IMR-90 (cell line): ENCODE data around the gene MSRB1. TPM values are rescaled to one million over a fixed set of nuclear protein-coding genes. Genes with fewer than 3 reads are reported as not detected.

Experiments used
- ATAC-seq: fragments of 200-7000 bp; cut with Tn5 transposase; 2 replicates; pipeline ENCODE4 v1.9.1; 2020; ENCODE audit warnings: low read depth, mild to moderate bottlenecking, moderate library complexity
- BruUV-seq: library from RNA; stranded (reverse); fragments of 400-500 nt; replicated peaks from 2 replicates; lab custom pipeline; 2021; lab: Mats Ljungman, UMichigan
- CTCF ChIA-PET: fragments of 300-600 bp; formaldehyde crosslinking; extraction: SDS; loops from one replicate; lab custom pipeline; 2021; ENCODE audit warnings: antibody characterized with exemption; lab: Yijun Ruan, JAX
- POLR2A ChIA-PET: fragments of 300-600 bp; sonication (Branson Sonifier 250); formaldehyde crosslinking; loops from one replicate; lab custom pipeline; 2022; ENCODE audit warnings: antibody characterized with exemption; ENCODE audit not compliant: unreplicated experiment; lab: Charles Lee
- DNase-seq: peaks from one replicate; pipeline ENCODE4 v3.0.0; 2013
- H2AFZ ChIP-seq: replicated peaks from 2 replicates; pipeline ENCODE3; 2013; ENCODE audit warnings: low read length, mild to moderate bottlenecking; ENCODE audit not compliant: poor library complexity
- H2AK5ac ChIP-seq: 2 replicates; pipeline ENCODE4 v1.6.1; 2013; ENCODE audit warnings: low read depth, low read length, inconsistent platforms
- H2AK9ac ChIP-seq: replicated peaks from 2 replicates; pipeline ENCODE3; 2013; ENCODE audit warnings: mild to moderate bottlenecking, low read depth, low read length, moderate library complexity; ENCODE audit not compliant: poor library complexity
- H2BK120ac ChIP-seq: 2 replicates; pipeline ENCODE4 v1.6.1; 2013; ENCODE audit warnings: low read depth, low read length, inconsistent platforms
- H2BK15ac ChIP-seq: 3 replicates; pipeline ENCODE4 v1.6.1; 2013; ENCODE audit warnings: low read depth, low read length, inconsistent platforms
- H2BK20ac ChIP-seq: 2 replicates; pipeline ENCODE4 v1.6.1; 2013; ENCODE audit warnings: low read depth, mild to moderate bottlenecking, inconsistent platforms, low read length, moderate library complexity
- H2BK5ac ChIP-seq: 2 replicates; pipeline ENCODE4 v1.6.1; 2013; ENCODE audit warnings: mild to moderate bottlenecking, low read depth, low read length, inconsistent platforms; ENCODE audit not compliant: poor library complexity, severe bottlenecking
- H3K14ac ChIP-seq: replicated peaks from 2 replicates; pipeline ENCODE4 v1.6.1; 2013; ENCODE audit warnings: low read depth, low read length, inconsistent platforms
- H3K18ac ChIP-seq: 2 replicates; pipeline ENCODE4 v1.6.1; 2013; ENCODE audit warnings: low read depth, low read length, control low read depth
- H3K23ac ChIP-seq: 2 replicates; pipeline ENCODE4 v1.6.1; 2013; ENCODE audit warnings: low read depth, low read length, inconsistent platforms
- H3K27ac ChIP-seq: 2 replicates; pipeline ENCODE4 v1.5.1; 2013; ENCODE audit warnings: mild to moderate bottlenecking, control low read depth, low read length; ENCODE audit not compliant: insufficient read depth
- H3K27me3 ChIP-seq: 2 replicates; pipeline ENCODE4 v1.6.1; 2013; ENCODE audit warnings: low read length; ENCODE audit not compliant: control insufficient read depth, insufficient read depth
- H3K36me3 ChIP-seq: 2 replicates; pipeline ENCODE4 v1.6.1; 2013; ENCODE audit warnings: low read length, mixed read lengths; ENCODE audit not compliant: control insufficient read depth, insufficient read depth
- H3K4ac ChIP-seq: 2 replicates; pipeline ENCODE4 v1.6.1; 2013; ENCODE audit warnings: low read depth, low read length, inconsistent platforms
- H3K4me1 ChIP-seq: 2 replicates; pipeline ENCODE4 v1.6.1; 2013; ENCODE audit warnings: low read length, mixed read lengths; ENCODE audit not compliant: control insufficient read depth, insufficient read depth
- H3K4me2 ChIP-seq: 2 replicates; pipeline ENCODE4 v1.6.1; 2013; ENCODE audit warnings: low read depth, mild to moderate bottlenecking, control low read depth, low read length, moderate library complexity
- H3K4me3 ChIP-seq: 2 replicates; pipeline ENCODE4 v1.5.1; 2013; ENCODE audit warnings: low read depth, mild to moderate bottlenecking, control low read depth, low read length, moderate library complexity; ENCODE audit not compliant: insufficient read depth
- H3K56ac ChIP-seq: 2 replicates; pipeline ENCODE4 v1.6.1; 2013; ENCODE audit warnings: low read length, inconsistent platforms; ENCODE audit not compliant: insufficient read depth; ENCODE audit errors: extremely low read depth
- H3K79me1 ChIP-seq, 2 experiments: 2 replicates each; pipeline ENCODE4 v1.6.1; 2013; ENCODE audit warnings: low read length in 2 of 2, inconsistent platforms in 1 of 2, low read depth in 1 of 2
- H3K9ac ChIP-seq: 2 replicates; pipeline ENCODE4 v1.6.1; 2013; ENCODE audit warnings: low read depth, low read length, control low read depth
- H3K9me1 ChIP-seq: 2 replicates; pipeline ENCODE4 v1.6.1; 2013; ENCODE audit warnings: low read length, inconsistent platforms; ENCODE audit not compliant: insufficient read depth
- H3K9me3 ChIP-seq: 2 replicates; pipeline ENCODE4 v1.6.1; 2013; ENCODE audit warnings: low read length; ENCODE audit not compliant: control insufficient read depth, insufficient read depth
- H4K20me1 ChIP-seq: 2 replicates; pipeline ENCODE4 v1.6.1; 2013; ENCODE audit warnings: low read length, inconsistent platforms; ENCODE audit not compliant: insufficient read depth
- H4K5ac ChIP-seq: 2 replicates; pipeline ENCODE4 v1.6.1; 2013; ENCODE audit warnings: mild to moderate bottlenecking, low read depth, low read length, control low read depth
- H4K8ac ChIP-seq, 2 experiments: 2 replicates each; pipeline ENCODE4 v1.6.1; 2013; ENCODE audit warnings: low read depth in 2 of 2, low read length in 2 of 2, control low read depth in 1 of 2, inconsistent platforms in 1 of 2
- H4K91ac ChIP-seq: 2 replicates; pipeline ENCODE4 v1.6.1; 2013; ENCODE audit warnings: low read depth, low read length, inconsistent platforms; ENCODE audit not compliant: insufficient read depth
- BHLHE40 ChIP-seq: fragments of 150-350 bp; IDR thresholded peaks from 2 replicates; pipeline ENCODE4 v1.6.1; 2016; ENCODE audit warnings: mild to moderate bottlenecking, low read depth, low read length
- CEBPB ChIP-seq: IDR thresholded peaks from 2 replicates; pipeline ENCODE4 v1.6.1; 2012; ENCODE audit warnings: low read depth, low read length, improper control_type of control experiment
- CHD1 ChIP-seq: IDR thresholded peaks from 2 replicates; pipeline ENCODE4 v1.6.1; 2012; ENCODE audit warnings: low read depth, low read length, improper control_type of control experiment
- FOS ChIP-seq: fragments of 150-350 bp; IDR thresholded peaks from 2 replicates; pipeline ENCODE4 v1.6.1; 2016; ENCODE audit warnings: low read depth, low read length
- MAFK ChIP-seq: IDR thresholded peaks from 2 replicates; pipeline ENCODE4 v1.6.1; 2012; ENCODE audit warnings: low read depth, low read length, improper control_type of control experiment
- MAZ ChIP-seq: IDR thresholded peaks from 2 replicates; pipeline ENCODE4 v1.6.1; 2012; ENCODE audit warnings: low read depth, mild to moderate bottlenecking, low read length, improper control_type of control experiment, moderate library complexity, borderline replicate concordance
- MXI1 ChIP-seq: IDR thresholded peaks from 2 replicates; pipeline ENCODE4 v1.6.1; 2012; ENCODE audit warnings: low read depth, mild to moderate bottlenecking, low read length, moderate library complexity, borderline replicate concordance
- POLR2A ChIP-seq: IDR thresholded peaks from 2 replicates; pipeline ENCODE4 v1.6.1; 2012; ENCODE audit warnings: mild to moderate bottlenecking, low read depth, low read length
- RAD21 ChIP-seq: IDR thresholded peaks from 2 replicates; pipeline ENCODE4 v1.6.1; 2012; ENCODE audit warnings: low read length, improper control_type of control experiment
- RCOR1 ChIP-seq: IDR thresholded peaks from 2 replicates; pipeline ENCODE4 v1.6.1; 2012; ENCODE audit warnings: mild to moderate bottlenecking, low read length, improper control_type of control experiment; ENCODE audit not compliant: insufficient replicate concordance
- RFX5 ChIP-seq: IDR thresholded peaks from 2 replicates; pipeline ENCODE4 v1.8.0; 2012; ENCODE audit warnings: low read depth, mild to moderate bottlenecking, low read length, moderate library complexity
- SMC3 ChIP-seq: fragments of 150-350 bp; IDR thresholded peaks from 2 replicates; pipeline ENCODE4 v1.6.1; 2016; ENCODE audit warnings: low read depth, mild to moderate bottlenecking, antibody characterized with exemption, low read length, moderate library complexity
- WGBS, 2 experiments: methylation state at CpG; one replicate each; pipeline versions ENCODE4 v1.1.5 to v1.1.7; 2013; ENCODE audit warnings: missing lambda C conversion rate in 2 of 2; ENCODE audit not compliant: insufficient read length in 1 of 2; ENCODE audit errors: extremely low coverage in 2 of 2; 5-methylcytosine and 5-hydroxymethylcytosine counted together
- dilution Hi-C: fragments of 300-500 bp; cut with HindIII; formaldehyde crosslinking; loops from one replicate; pipeline ENCODE4 v1.14.3; 2018; ENCODE audit warnings: low sequenced_read_pairs; ENCODE audit not compliant: unreplicated experiment
- in situ Hi-C: fragments of 300-500 bp; cut with MboI; formaldehyde crosslinking; loops from 3 replicates; pipeline ENCODE4 v1.14.3; 2019; ENCODE audit warnings: low sequenced_read_pairs, inconsistent platforms, mixed read lengths
- intact Hi-C: fragments of 100-400 bp; cut with micrococcal nuclease; formaldehyde crosslinking; loops from 2 replicates; pipeline ENCODE4 v1.10.0; 2022
- polyA plus RNA-seq, 3 experiments: library from polyadenylated mRNA; depleted of rRNA; stranded (reverse); fragments of >200 nt; gene quantifications; 2 replicates each; pipeline ENCODE4 v1.2.3, GENCODE V29; 2012; ENCODE audit warnings: low replicate concordance in 1 of 3
- total RNA-seq: library from RNA; depleted of rRNA; stranded (reverse); fragments of >200 nt; gene quantifications from 2 replicates; pipeline ENCODE4 v1.2.3, GENCODE V29; 2012
- TF ChIP-seq, protein P1 (sequence below): conservative IDR thresholded peaks from 2 replicates; pipeline ENCODE4 v1.5.1; 2012; ENCODE audit warnings: mild to moderate bottlenecking, low read depth, low read length, improper control_type of control experiment
- TF ChIP-seq, protein P2 (sequence below): fragments of 150-350 bp; IDR thresholded peaks from 2 replicates; pipeline ENCODE4 v1.6.1; 2017; ENCODE audit warnings: mild to moderate bottlenecking, antibody characterized with exemption, low read length, low read depth
- TF ChIP-seq, protein P3 (sequence below): fragments of 150-350 bp; IDR thresholded peaks from 2 replicates; pipeline ENCODE4 v1.6.1; 2016; ENCODE audit warnings: low read depth, mild to moderate bottlenecking, low read length, moderate library complexity, borderline replicate concordance

The MSRB1 gene
- total and polyA plus RNA-seq, 2 of the 4 experiments (the other 2 are of a cell fraction) = 17.0 to 32.3 TPM

- Histone ChIP-seq H3K23ac (no peak overlapping the region), H3K27me3 (peaks cover 46% of the 10 kb centered on the region), H3K4ac (no peak overlapping the region), H3K4me1 (no peaks in the 10 kb centered on the region), H3K36me3 (no peaks in the 10 kb centered on the region), H2BK120ac (no peak overlapping the region), H4K5ac (no peak overlapping the region), H4K8ac (no peak overlapping the region), H3K9ac (no peak overlapping the region), H3K27ac (no peak overlapping the region), H2AK9ac (no peak overlapping the region), H2BK5ac (no peak overlapping the region), H3K9me3 (no peaks in the 10 kb centered on the region), H3K9me1 (no peaks in the 10 kb centered on the region), H3K56ac (no peak overlapping the region), H3K79me1 (no peaks in the 10 kb centered on the region), H2BK15ac (no peak overlapping the region), H2AFZ (no peak overlapping the region), H4K20me1 (no peaks in the 10 kb centered on the region), H3K18ac (no peak overlapping the region), H3K14ac (no peak overlapping the region), H4K91ac (no peak overlapping the region), H2BK20ac (no peak overlapping the region), H3K4me2 (no peak overlapping the region), H2AK5ac (no peak overlapping the region), H3K4me3 (no peak overlapping the region)
- WGBS, 2 experiments = 76% methylated on average over 10 of the region's 16 CpGs; no CpG with 5 or more reads in 1 of the 2 experiments
- dilution Hi-C loops (no loop called here), in situ Hi-C loops (loop anchor here (25.0 kb wide), 1 partner anchor 487 kb away; no protein-coding TSS in a partner anchor), intact Hi-C loops (no loop called here)
- ATAC-seq (no peak), DNase-seq (no peak)
- no TSS peak for BruUV-seq
- ChIA-PET POLR2A (no interaction called here), CTCF (no interaction called here)
- no peak for TF ChIP-seq MAZ
- TF ChIP-seq RAD21 = no peak
- TF ChIP-seq FOS = no peak
- no peak for TF ChIP-seq MXI1
- no peak for TF ChIP-seq POLR2A
- no peak for TF ChIP-seq BHLHE40
- TF ChIP-seq, protein P1, sequence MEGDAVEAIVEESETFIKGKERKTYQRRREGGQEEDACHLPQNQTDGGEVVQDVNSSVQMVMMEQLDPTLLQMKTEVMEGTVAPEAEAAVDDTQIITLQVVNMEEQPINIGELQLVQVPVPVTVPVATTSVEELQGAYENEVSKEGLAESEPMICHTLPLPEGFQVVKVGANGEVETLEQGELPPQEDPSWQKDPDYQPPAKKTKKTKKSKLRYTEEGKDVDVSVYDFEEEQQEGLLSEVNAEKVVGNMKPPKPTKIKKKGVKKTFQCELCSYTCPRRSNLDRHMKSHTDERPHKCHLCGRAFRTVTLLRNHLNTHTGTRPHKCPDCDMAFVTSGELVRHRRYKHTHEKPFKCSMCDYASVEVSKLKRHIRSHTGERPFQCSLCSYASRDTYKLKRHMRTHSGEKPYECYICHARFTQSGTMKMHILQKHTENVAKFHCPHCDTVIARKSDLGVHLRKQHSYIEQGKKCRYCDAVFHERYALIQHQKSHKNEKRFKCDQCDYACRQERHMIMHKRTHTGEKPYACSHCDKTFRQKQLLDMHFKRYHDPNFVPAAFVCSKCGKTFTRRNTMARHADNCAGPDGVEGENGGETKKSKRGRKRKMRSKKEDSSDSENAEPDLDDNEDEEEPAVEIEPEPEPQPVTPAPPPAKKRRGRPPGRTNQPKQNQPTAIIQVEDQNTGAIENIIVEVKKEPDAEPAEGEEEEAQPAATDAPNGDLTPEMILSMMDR = no peak
- no peak for TF ChIP-seq RFX5
- TF ChIP-seq, protein P2, sequence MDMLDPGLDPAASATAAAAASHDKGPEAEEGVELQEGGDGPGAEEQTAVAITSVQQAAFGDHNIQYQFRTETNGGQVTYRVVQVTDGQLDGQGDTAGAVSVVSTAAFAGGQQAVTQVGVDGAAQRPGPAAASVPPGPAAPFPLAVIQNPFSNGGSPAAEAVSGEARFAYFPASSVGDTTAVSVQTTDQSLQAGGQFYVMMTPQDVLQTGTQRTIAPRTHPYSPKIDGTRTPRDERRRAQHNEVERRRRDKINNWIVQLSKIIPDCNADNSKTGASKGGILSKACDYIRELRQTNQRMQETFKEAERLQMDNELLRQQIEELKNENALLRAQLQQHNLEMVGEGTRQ = no peak
- no peak for TF ChIP-seq RCOR1
- no peak for TF ChIP-seq CHD1
- no peak for TF ChIP-seq CEBPB
- TF ChIP-seq MAFK = no peak
- TF ChIP-seq SMC3 = no peak
- TF ChIP-seq, protein P3, sequence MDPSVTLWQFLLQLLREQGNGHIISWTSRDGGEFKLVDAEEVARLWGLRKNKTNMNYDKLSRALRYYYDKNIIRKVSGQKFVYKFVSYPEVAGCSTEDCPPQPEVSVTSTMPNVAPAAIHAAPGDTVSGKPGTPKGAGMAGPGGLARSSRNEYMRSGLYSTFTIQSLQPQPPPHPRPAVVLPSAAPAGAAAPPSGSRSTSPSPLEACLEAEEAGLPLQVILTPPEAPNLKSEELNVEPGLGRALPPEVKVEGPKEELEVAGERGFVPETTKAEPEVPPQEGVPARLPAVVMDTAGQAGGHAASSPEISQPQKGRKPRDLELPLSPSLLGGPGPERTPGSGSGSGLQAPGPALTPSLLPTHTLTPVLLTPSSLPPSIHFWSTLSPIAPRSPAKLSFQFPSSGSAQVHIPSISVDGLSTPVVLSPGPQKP = no peak
Measured at GRCh38 chr16:1899641-1900451, 43.2 kb downstream of the MSRB1 start.
